ENCODE results near the gene ZNF343. TPM values are rescaled to one million over a fixed set of nuclear protein-coding genes. Genes with fewer than 3 reads are reported as not detected.

Gene ZNF343
- total RNA-seq, 3 donors from 2014 or later (not counting 1 experiment from before 2014, with no cell fraction given): 8.1 to 12.3 (median 8.6) TPM

GRCh38 chr20:2467412-2467811 is 41.3 kb downstream of the ZNF343 start:
- Histone ChIP-seq H3K9me3 (ENCODE audit: control insufficient read depth, insufficient read depth, low read length) (no peaks in the 10 kb centered on the region), H3K4me3 (ENCODE audit: low read length) (no peak overlapping the region), H3K27me3 (ENCODE audit: control insufficient read depth, insufficient read depth, low read length) (no peaks in the 10 kb centered on the region), H3K27ac (ENCODE audit: low read length) (no peak overlapping the region), H3K4me1 (ENCODE audit: control insufficient read depth, insufficient read depth, low read length) (peaks cover 20% of the 10 kb centered on the region), H3K36me3 (ENCODE audit: control insufficient read depth, insufficient read depth, low read length) (peaks cover 54% of the 10 kb centered on the region)
- H3K36me3 Mint-ChIP-seq: peaks cover 10% of the 10 kb centered on the region
- intact Hi-C loops (cut with micrococcal nuclease): no loop called here
- H3K27me3 Mint-ChIP-seq (ENCODE audit: low read depth in 2 of 2): no peaks in the 10 kb centered on the region
- ATAC-seq (no peak), DNase-seq (no peak)
- TF ChIP-seq, protein P1, sequence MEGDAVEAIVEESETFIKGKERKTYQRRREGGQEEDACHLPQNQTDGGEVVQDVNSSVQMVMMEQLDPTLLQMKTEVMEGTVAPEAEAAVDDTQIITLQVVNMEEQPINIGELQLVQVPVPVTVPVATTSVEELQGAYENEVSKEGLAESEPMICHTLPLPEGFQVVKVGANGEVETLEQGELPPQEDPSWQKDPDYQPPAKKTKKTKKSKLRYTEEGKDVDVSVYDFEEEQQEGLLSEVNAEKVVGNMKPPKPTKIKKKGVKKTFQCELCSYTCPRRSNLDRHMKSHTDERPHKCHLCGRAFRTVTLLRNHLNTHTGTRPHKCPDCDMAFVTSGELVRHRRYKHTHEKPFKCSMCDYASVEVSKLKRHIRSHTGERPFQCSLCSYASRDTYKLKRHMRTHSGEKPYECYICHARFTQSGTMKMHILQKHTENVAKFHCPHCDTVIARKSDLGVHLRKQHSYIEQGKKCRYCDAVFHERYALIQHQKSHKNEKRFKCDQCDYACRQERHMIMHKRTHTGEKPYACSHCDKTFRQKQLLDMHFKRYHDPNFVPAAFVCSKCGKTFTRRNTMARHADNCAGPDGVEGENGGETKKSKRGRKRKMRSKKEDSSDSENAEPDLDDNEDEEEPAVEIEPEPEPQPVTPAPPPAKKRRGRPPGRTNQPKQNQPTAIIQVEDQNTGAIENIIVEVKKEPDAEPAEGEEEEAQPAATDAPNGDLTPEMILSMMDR (IDR thresholded peaks at IDR 0.05): no peak
- peak overlapping the region; percentile 57 to 100 for H3K27ac Mint-ChIP-seq
- H3K4me3 Mint-ChIP-seq: no peak overlapping the region
- peaks cover 43 to 50% of the 10 kb centered on the region in 2 donors for H3K4me1 Mint-ChIP-seq
- 89% methylated on average over 5 of the region's 5 CpGs for WGBS (ENCODE audit: insufficient coverage)
- H3K9me3 Mint-ChIP-seq: no peaks in the 10 kb centered on the region

DNA sequence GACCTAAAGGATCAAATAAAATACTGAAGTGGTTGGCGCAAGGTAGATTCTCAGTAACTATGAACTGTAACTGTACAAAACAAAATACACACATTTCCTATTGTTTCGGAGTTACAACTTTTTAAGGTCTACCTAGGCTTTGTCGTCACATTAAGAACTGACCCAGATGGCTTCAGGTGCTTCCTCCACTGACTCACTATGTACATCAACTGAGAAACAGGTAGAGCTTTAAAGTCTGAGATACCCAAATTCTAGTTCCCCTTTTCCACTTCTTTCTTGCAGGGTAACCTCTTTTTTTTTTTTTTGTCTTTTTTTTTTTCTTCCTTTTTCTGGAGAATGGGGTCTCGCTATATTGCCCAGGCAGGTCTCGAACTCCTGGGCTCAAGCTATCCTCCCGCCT is 43.6 kb downstream of the ZNF343 start:
- Histone ChIP-seq H3K27me3 (ENCODE audit: control insufficient read depth, insufficient read depth, low read length) (no peaks in the 10 kb centered on the region), H3K9me3 (ENCODE audit: control insufficient read depth, insufficient read depth, low read length) (no peaks in the 10 kb centered on the region), H3K27ac (ENCODE audit: low read length) (no peak overlapping the region), H3K4me3 (ENCODE audit: low read length) (no peak overlapping the region), H3K36me3 (ENCODE audit: control insufficient read depth, insufficient read depth, low read length) (peaks cover 77% of the 10 kb centered on the region), H3K4me1 (ENCODE audit: control insufficient read depth, insufficient read depth, low read length) (peaks cover 16% of the 10 kb centered on the region)
- H3K27ac Mint-ChIP-seq: peak overlapping the region in 1 of 2 donors; percentile 9
- 91% methylated on average over 6 of the region's 6 CpGs for WGBS (ENCODE audit: insufficient coverage)
- H3K27me3 Mint-ChIP-seq (ENCODE audit: low read depth in 2 of 2): no peaks in the 10 kb centered on the region
- H3K4me3 Mint-ChIP-seq: no peak overlapping the region
- DNase-seq (no peak), ATAC-seq (no peak)
- intact Hi-C loops (cut with micrococcal nuclease): no loop called here
- TF ChIP-seq, protein P1 (IDR thresholded peaks at IDR 0.05): no peak
- H3K36me3 Mint-ChIP-seq: peaks cover 28% of the 10 kb centered on the region
- no peaks in the 10 kb centered on the region for H3K9me3 Mint-ChIP-seq
- H3K4me1 Mint-ChIP-seq: peaks cover 28 to 31% of the 10 kb centered on the region in 2 donors

DNA sequence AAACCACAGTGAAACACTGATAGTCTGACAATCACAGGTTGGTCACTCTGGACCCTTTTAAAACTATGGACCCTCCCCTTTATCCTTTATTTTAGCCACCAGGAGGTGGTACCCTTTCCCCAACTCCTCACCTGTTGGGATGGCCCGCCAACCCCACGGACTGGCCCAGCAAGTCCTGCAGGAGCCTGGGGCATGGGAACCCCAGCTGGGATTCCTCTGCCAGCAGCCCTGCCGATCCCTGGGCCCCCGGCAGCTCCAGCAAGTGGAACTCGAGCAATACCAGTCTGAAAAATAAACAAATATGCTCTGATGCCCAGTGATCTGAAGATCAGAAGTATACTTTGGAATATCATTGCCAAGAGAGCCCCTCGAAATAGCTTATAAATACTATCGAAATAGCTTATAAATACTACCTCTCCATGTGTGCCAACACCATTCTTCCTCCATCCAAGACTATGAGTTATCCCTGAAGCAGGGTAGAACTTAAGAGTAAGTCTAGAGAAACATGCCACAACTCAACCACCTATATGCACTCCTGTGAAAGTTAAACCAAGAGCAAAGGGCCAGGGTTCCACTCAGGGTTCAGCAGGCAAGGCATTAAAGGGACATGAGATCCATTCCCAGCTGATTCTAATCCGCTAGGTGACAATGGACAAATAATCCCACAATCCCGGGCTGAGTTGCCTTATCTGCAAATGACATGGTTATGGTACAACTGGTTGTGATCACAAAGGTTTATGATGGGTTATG is 44.9 kb downstream of the ZNF343 start:
- Histone ChIP-seq H3K4me1 (ENCODE audit: control insufficient read depth, insufficient read depth, low read length) (peaks cover 4% of the 10 kb centered on the region), H3K27ac (ENCODE audit: low read length) (no peak overlapping the region), H3K4me3 (ENCODE audit: low read length) (no peak overlapping the region), H3K27me3 (ENCODE audit: control insufficient read depth, insufficient read depth, low read length) (no peaks in the 10 kb centered on the region), H3K36me3 (ENCODE audit: control insufficient read depth, insufficient read depth, low read length) (peaks cover 90% of the 10 kb centered on the region), H3K9me3 (ENCODE audit: control insufficient read depth, insufficient read depth, low read length) (no peaks in the 10 kb centered on the region)
- WGBS (ENCODE audit: insufficient coverage): 98% methylated on average over 9 of the region's 9 CpGs
- ATAC-seq: no peak
- H3K27me3 Mint-ChIP-seq (ENCODE audit: low read depth in 2 of 2): no peaks in the 10 kb centered on the region
- intact Hi-C loops (cut with micrococcal nuclease): no loop called here
- H3K4me3 Mint-ChIP-seq: no peak overlapping the region
- peaks cover 36% of the 10 kb centered on the region for H3K36me3 Mint-ChIP-seq
- no peak overlapping the region for H3K27ac Mint-ChIP-seq
- no peaks in the 10 kb centered on the region for H3K9me3 Mint-ChIP-seq
- peaks cover 16 to 21% of the 10 kb centered on the region in 2 donors for H3K4me1 Mint-ChIP-seq
- no peak for DNase-seq
- TF ChIP-seq, protein P1 (IDR thresholded peaks at IDR 0.05): no peak

Data from natural killer cell (primary cell).